ENCODE data around the gene DOCK8.

DNA sequence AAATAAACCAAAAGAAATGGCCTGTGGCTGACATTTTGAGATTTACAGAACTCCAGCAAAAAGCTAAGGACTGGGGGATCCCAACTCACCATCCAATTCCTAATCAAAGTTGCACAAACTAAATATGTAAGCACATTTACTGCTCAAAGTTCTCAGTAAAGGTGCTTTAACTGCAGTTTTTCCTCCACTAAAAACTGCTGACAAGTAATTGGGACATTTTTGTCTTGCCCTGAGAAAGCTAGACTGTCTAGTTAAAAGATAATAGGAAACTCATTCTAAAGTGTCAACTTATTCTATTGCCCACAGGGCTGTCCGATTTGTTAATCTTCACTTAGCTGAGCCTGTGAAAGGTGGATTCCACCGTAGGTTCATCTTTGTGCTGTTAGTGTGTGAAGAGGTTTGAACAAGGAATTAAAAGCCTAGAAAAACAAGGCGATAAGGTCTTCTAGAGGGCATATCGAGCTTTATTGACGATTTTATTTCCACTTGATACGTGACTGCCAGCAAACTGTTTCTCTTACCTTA is 1.0 kb downstream of the DOCK8 start:
- TF ChIP-seq CTCF (IDR thresholded peaks at IDR 0.05 in 8 of 11, conservative IDR thresholded peaks at IDR 0.05 in 3 of 11) (no peak), POLR2AphosphoS5 (IDR thresholded peaks at IDR 0.05) (no peak)
